ENCODE measurements around the gene BRIP1. TPM values are rescaled to one million over a fixed set of nuclear protein-coding genes. Genes with fewer than 3 reads are reported as not detected.
A peak's percentile ranks its signal among the peaks of the same experiment; 100 is the strongest.

The BRIP1 gene
- total and polyA plus RNA-seq, 2 experiments from 2014 or later, result 8.0 to 23.1 TPM

DNA sequence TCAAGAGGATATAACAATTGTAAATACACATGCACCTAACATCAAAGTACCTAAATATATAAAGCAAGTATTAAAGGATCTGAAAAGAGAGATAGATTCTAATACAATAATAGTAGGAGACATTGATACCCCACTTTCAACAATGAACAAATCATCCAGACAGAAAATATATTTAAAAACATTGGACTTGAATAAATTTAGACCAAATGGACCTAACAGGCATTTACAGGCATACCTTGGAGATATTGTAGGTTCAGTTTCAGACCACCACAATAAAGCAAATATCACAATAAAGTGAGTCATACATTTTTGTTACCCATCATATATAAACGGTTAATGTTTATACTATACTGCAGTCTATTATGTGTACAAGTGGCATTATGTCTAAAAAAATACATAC lies 104.0 kb downstream of the BRIP1 start (continued):
- TF ChIP-seq, protein P1, sequence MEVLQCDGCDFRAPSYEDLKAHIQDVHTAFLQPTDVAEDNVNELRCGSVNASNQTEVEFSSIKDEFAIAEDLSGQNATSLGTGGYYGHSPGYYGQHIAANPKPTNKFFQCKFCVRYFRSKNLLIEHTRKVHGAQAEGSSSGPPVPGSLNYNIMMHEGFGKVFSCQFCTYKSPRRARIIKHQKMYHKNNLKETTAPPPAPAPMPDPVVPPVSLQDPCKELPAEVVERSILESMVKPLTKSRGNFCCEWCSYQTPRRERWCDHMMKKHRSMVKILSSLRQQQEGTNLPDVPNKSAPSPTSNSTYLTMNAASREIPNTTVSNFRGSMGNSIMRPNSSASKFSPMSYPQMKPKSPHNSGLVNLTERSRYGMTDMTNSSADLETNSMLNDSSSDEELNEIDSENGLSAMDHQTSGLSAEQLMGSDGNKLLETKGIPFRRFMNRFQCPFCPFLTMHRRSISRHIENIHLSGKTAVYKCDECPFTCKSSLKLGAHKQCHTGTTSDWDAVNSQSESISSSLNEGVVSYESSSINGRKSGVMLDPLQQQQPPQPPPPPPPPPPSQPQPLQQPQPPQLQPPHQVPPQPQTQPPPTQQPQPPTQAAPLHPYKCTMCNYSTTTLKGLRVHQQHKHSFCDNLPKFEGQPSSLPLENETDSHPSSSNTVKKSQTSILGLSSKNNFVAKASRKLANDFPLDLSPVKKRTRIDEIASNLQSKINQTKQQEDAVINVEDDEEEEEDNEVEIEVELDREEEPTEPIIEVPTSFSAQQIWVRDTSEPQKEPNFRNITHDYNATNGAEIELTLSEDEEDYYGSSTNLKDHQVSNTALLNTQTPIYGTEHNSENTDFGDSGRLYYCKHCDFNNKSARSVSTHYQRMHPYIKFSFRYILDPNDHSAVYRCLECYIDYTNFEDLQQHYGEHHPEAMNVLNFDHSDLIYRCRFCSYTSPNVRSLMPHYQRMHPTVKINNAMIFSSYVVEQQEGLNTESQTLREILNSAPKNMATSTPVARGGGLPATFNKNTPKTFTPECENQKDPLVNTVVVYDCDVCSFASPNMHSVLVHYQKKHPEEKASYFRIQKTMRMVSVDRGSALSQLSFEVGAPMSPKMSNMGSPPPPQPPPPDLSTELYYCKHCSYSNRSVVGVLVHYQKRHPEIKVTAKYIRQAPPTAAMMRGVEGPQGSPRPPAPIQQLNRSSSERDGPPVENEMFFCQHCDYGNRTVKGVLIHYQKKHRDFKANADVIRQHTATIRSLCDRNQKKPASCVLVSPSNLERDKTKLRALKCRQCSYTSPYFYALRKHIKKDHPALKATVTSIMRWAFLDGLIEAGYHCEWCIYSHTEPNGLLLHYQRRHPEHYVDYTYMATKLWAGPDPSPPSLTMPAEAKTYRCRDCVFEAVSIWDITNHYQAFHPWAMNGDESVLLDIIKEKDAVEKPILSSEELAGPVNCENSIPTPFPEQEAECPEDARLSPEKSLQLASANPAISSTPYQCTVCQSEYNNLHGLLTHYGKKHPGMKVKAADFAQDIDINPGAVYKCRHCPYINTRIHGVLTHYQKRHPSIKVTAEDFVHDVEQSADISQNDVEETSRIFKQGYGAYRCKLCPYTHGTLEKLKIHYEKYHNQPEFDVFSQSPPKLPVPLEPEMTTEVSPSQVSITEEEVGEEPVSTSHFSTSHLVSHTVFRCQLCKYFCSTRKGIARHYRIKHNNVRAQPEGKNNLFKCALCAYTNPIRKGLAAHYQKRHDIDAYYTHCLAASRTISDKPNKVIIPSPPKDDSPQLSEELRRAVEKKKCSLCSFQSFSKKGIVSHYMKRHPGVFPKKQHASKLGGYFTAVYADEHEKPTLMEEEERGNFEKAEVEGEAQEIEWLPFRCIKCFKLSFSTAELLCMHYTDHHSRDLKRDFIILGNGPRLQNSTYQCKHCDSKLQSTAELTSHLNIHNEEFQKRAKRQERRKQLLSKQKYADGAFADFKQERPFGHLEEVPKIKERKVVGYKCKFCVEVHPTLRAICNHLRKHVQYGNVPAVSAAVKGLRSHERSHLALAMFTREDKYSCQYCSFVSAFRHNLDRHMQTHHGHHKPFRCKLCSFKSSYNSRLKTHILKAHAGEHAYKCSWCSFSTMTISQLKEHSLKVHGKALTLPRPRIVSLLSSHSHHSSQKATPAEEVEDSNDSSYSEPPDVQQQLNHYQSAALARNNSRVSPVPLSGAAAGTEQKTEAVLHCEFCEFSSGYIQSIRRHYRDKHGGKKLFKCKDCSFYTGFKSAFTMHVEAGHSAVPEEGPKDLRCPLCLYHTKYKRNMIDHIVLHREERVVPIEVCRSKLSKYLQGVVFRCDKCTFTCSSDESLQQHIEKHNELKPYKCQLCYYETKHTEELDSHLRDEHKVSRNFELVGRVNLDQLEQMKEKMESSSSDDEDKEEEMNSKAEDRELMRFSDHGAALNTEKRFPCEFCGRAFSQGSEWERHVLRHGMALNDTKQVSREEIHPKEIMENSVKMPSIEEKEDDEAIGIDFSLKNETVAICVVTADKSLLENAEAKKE (CRISPR knock-in tag; IDR thresholded peaks at IDR 0.05), result no peak
- no peak for TF ChIP-seq NANOG (IDR thresholded peaks at IDR 0.05; ENCODE audit: borderline replicate concordance)

GRCh38 chr17:61758430-61758829 lies 104.9 kb downstream of the BRIP1 start:
- Histone ChIP-seq H3K4me1 (ENCODE audit: insufficient read depth) (no peaks in the 10 kb centered on the region), H3K9me2 (ENCODE audit: insufficient read depth) (no peaks in the 10 kb centered on the region), H3K79me2 (replicated peaks; ENCODE audit: insufficient read depth) (no peaks in the 10 kb centered on the region), H3K27ac (ENCODE audit: low read depth) (no peak overlapping the region), H3K4me3 (no peak overlapping the region), H3K4me2 (no peak overlapping the region), H3K27me3 (ENCODE audit: insufficient read depth) (no peaks in the 10 kb centered on the region), H2AFZ (no peak overlapping the region), H3K36me3 (ENCODE audit: insufficient read depth) (no peaks in the 10 kb centered on the region), H4K20me1 (replicated peaks; ENCODE audit: insufficient read depth) (no peaks in the 10 kb centered on the region), H3F3A (replicated peaks; ENCODE audit: low read depth) (no peaks in the 10 kb centered on the region)
- no peaks in the 10 kb centered on the region for H3K27me3 Mint-ChIP-seq (ENCODE audit: insufficient read depth, low read depth, poor library complexity)
- TF ChIP-seq NANOG (IDR thresholded peaks at IDR 0.05; ENCODE audit: borderline replicate concordance) (peak; percentile 56; the same call in 1 of the 2 replicates), EZH2phosphoT487 (IDR thresholded peaks at IDR 0.05; ENCODE audit: unreplicated experiment) (no peak)
- DNase-seq (ENCODE audit: low spot score) (peak; percentile 31), ATAC-seq (no peak; the same call in 2 of the 3 replicates)
- peaks cover 38% of the 10 kb centered on the region for H3K36me3 Mint-ChIP-seq (ENCODE audit: low read depth)
- H3K9me3 Mint-ChIP-seq, result no peaks in the 10 kb centered on the region
- H3K4me3 Mint-ChIP-seq, result no peak overlapping the region
- H3K27ac Mint-ChIP-seq, result no peak overlapping the region; the same call in 1 of the 2 replicates
- 0 out of 3 replicates have a peak, but pooled peaks cover 3% of the 10 kb centered on the region for H3K4me1 Mint-ChIP-seq

- DNase-seq (ENCODE audit: low spot score) (no peak), ATAC-seq (no peak)
- H3K4me3 ChIP-seq, result no peak overlapping the region
- no peaks in the 10 kb centered on the region for H3F3A ChIP-seq (replicated peaks; ENCODE audit: low read depth)
- no peaks in the 10 kb centered on the region for H4K20me1 ChIP-seq (replicated peaks; ENCODE audit: insufficient read depth)
- no peaks in the 10 kb centered on the region for H3K36me3 ChIP-seq (ENCODE audit: insufficient read depth)
- no peak overlapping the region for H3K27ac ChIP-seq (ENCODE audit: low read depth)
- no peaks in the 10 kb centered on the region for H3K27me3 ChIP-seq (ENCODE audit: insufficient read depth)
- H3K4me1 ChIP-seq (ENCODE audit: insufficient read depth), result no peaks in the 10 kb centered on the region
- Mint-ChIP-seq H3K27me3 (ENCODE audit: insufficient read depth, low read depth, poor library complexity) (no peaks in the 10 kb centered on the region), H3K36me3 (ENCODE audit: low read depth) (peaks cover 25% of the 10 kb centered on the region), H3K4me1 (0 out of 3 replicates have a peak, but pooled peaks cover 3% of the 10 kb centered on the region), H3K27ac (0 out of 2 replicates have a peak overlapping the region, but pooled peaks have one; percentile 29), H3K9me3 (no peaks in the 10 kb centered on the region), H3K4me3 (no peak overlapping the region)
- H2AFZ ChIP-seq, result no peak overlapping the region
- no peaks in the 10 kb centered on the region for H3K9me2 ChIP-seq (ENCODE audit: insufficient read depth)
- H3K4me2 ChIP-seq, result no peak overlapping the region
- H3K79me2 ChIP-seq (replicated peaks; ENCODE audit: insufficient read depth), result no peaks in the 10 kb centered on the region
- TF ChIP-seq, protein P2, sequence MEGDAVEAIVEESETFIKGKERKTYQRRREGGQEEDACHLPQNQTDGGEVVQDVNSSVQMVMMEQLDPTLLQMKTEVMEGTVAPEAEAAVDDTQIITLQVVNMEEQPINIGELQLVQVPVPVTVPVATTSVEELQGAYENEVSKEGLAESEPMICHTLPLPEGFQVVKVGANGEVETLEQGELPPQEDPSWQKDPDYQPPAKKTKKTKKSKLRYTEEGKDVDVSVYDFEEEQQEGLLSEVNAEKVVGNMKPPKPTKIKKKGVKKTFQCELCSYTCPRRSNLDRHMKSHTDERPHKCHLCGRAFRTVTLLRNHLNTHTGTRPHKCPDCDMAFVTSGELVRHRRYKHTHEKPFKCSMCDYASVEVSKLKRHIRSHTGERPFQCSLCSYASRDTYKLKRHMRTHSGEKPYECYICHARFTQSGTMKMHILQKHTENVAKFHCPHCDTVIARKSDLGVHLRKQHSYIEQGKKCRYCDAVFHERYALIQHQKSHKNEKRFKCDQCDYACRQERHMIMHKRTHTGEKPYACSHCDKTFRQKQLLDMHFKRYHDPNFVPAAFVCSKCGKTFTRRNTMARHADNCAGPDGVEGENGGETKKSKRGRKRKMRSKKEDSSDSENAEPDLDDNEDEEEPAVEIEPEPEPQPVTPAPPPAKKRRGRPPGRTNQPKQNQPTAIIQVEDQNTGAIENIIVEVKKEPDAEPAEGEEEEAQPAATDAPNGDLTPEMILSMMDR (conservative IDR thresholded peaks at IDR 0.05; ENCODE audit: low read depth in 2 of 2), result no peak
- TF ChIP-seq ZNF331 (CRISPR knock-in tag; IDR thresholded peaks at IDR 0.05; ENCODE audit: low read depth) (no peak), NANOG (IDR thresholded peaks at IDR 0.05; ENCODE audit: borderline replicate concordance) (no peak), REST (IDR thresholded peaks at IDR 0.05; ENCODE audit: unreplicated experiment) (no peak), EZH2phosphoT487 (IDR thresholded peaks at IDR 0.05; ENCODE audit: unreplicated experiment) (no peak), JUNB (IDR thresholded peaks at IDR 0.05; ENCODE audit: unreplicated experiment) (no peak)
Measured at GRCh38 chr17:61757168-61757567, 106.2 kb downstream of the BRIP1 start.

Data from GM23338 (cell line).